Endothelial cell of umbilical vein (primary cell): ENCODE data around the gene TMEM135. TPM values are rescaled to one million over a fixed set of nuclear protein-coding genes. Genes with fewer than 3 reads are reported as not detected.

ENCODE experiments used
- BruUV-seq: library from RNA; stranded (reverse); fragments of 400-500 nt; replicated peaks from 2 replicates; lab custom pipeline; 2021; lab: Mats Ljungman, UMichigan
- CTCF ChIA-PET: fragments of 300-600, 350-600 bp; sonication (Branson Sonifier 250); formaldehyde crosslinking; loops from one replicate; lab custom pipeline; 2021; ENCODE audit warnings: antibody characterized with exemption, inconsistent platforms; lab: Charles Lee
- POLR2A ChIA-PET: fragments of 300-600, 350-600 bp; sonication (Branson Sonifier 250); formaldehyde crosslinking; loops from one replicate; lab custom pipeline; 2021; ENCODE audit warnings: antibody characterized with exemption, inconsistent platforms; lab: Charles Lee
- DNase-seq: peaks from one replicate; pipeline ENCODE4 v3.0.0-alpha.2; 2011; ENCODE audit warnings: low read depth, low spot score
- FAIRE-seq: peaks from 2 replicates; lab custom pipeline; 2011; peaks lifted over from hg19 to GRCh38; lab: Jason Lieb, UNC
- H2AFZ ChIP-seq: 2 replicates; pipeline ENCODE4 v1.6.0; 2012; ENCODE audit warnings: low read depth, low read length, control low read depth, inconsistent platforms
- H3K27ac ChIP-seq: 2 replicates; pipeline ENCODE4 v1.5.1; 2011; ENCODE audit warnings: low read depth, mild to moderate bottlenecking, control low read depth, low read length, moderate library complexity; ENCODE audit not compliant: insufficient read depth
- H3K27me3 ChIP-seq, 2 experiments: 2 replicates each; pipeline versions ENCODE4 v1.6.0 to v1.6.1; 2011; ENCODE audit warnings: low read length in 2 of 2, mixed read lengths in 1 of 2; ENCODE audit not compliant: control insufficient read depth in 2 of 2, insufficient read depth in 2 of 2
- H3K36me3 ChIP-seq, 2 experiments: 2 replicates in 1 of 2; 3 replicates in 1 of 2; pipeline ENCODE4 v1.5.1; 2011; ENCODE audit warnings: low read length in 2 of 2, mild to moderate bottlenecking in 1 of 2, moderate library complexity in 1 of 2; ENCODE audit not compliant: control insufficient read depth in 2 of 2, insufficient read depth in 2 of 2; ENCODE audit errors: extremely low read depth in 1 of 2
- H3K4me1 ChIP-seq: 3 replicates; pipeline ENCODE4 v1.5.1; 2011; ENCODE audit warnings: mild to moderate bottlenecking, low read length; ENCODE audit not compliant: control insufficient read depth, insufficient read depth; ENCODE audit errors: extremely low read depth
- H3K4me2 ChIP-seq: 2 replicates; pipeline ENCODE4 v1.6.1; 2011; ENCODE audit warnings: low read length, control low read depth, mixed read lengths; ENCODE audit not compliant: insufficient read depth
- H3K4me3 ChIP-seq, 3 experiments: fragments of 200-600 bp in 1 of 3; sonication (generic), shearing (Covaris generic) in 1 of 3; replicated peaks in 1 of 3; 2 replicates each; pipeline ENCODE4 v1.5.1; 2011 to 2016; ENCODE audit warnings: control low read depth in 3 of 3, low read length in 3 of 3, mild to moderate bottlenecking in 2 of 3, inconsistent platforms in 1 of 3, low read depth in 1 of 3, moderate library complexity in 1 of 3; ENCODE audit not compliant: insufficient read depth in 1 of 3
- H3K79me2 ChIP-seq: 2 replicates; pipeline ENCODE4 v1.6.0; 2012; ENCODE audit warnings: low read length, inconsistent platforms; ENCODE audit not compliant: control insufficient read depth, insufficient read depth
- H3K9ac ChIP-seq: replicated peaks from 2 replicates; pipeline ENCODE3; 2011; ENCODE audit warnings: low read length, control low read depth; ENCODE audit not compliant: insufficient read depth; ENCODE audit errors: extremely low read depth
- H3K9me1 ChIP-seq: replicated peaks from 3 replicates; pipeline ENCODE4 v1.6.0; 2011; ENCODE audit warnings: mild to moderate bottlenecking, low read length; ENCODE audit not compliant: control insufficient read depth, insufficient read depth; ENCODE audit errors: extremely low read depth
- H3K9me3 ChIP-seq: replicated peaks from 2 replicates; pipeline ENCODE4 v1.5.1; 2012; ENCODE audit warnings: low read length, inconsistent platforms; ENCODE audit not compliant: control insufficient read depth, insufficient read depth
- H4K20me1 ChIP-seq: replicated peaks from 2 replicates; pipeline ENCODE3; 2011; ENCODE audit warnings: mild to moderate bottlenecking, low read length; ENCODE audit not compliant: control insufficient read depth, insufficient read depth; ENCODE audit errors: extremely low read depth
- CTCF ChIP-seq, 2 donors: IDR thresholded peaks; 1 replicate in 1 of 2; 2 replicates in 1 of 2; pipeline ENCODE4 v1.5.1; 2011; ENCODE audit warnings: low read length in 2 of 2, mild to moderate bottlenecking in 2 of 2, moderate library complexity in 2 of 2, control low read depth in 1 of 2, inconsistent platforms in 1 of 2, low read depth in 1 of 2; ENCODE audit not compliant: insufficient read depth in 1 of 2; ENCODE audit errors: extremely low read depth in 1 of 2
- EZH2 ChIP-seq: IDR thresholded peaks from 2 replicates; pipeline ENCODE4 v1.6.1; 2012; ENCODE audit warnings: borderline replicate concordance, low read depth, mild to moderate bottlenecking, moderate library complexity, low read length, inconsistent platforms; ENCODE audit not compliant: severe bottlenecking
- FOS ChIP-seq: IDR thresholded peaks from 2 replicates; pipeline ENCODE4 v1.6.1; 2011; ENCODE audit warnings: mild to moderate bottlenecking, low read length, moderate library complexity, borderline replicate concordance; ENCODE audit not compliant: insufficient read depth
- GATA2 ChIP-seq: IDR thresholded peaks from 2 replicates; pipeline ENCODE4 v1.7.0; 2011; ENCODE audit warnings: low read depth, mild to moderate bottlenecking, moderate library complexity, mixed read lengths, low read length; ENCODE audit not compliant: insufficient read length, insufficient read depth
- JUN ChIP-seq: IDR thresholded peaks from 2 replicates; pipeline ENCODE4 v1.6.1; 2011; ENCODE audit warnings: borderline replicate concordance, low read depth; ENCODE audit not compliant: insufficient read length, insufficient read depth
- MAX ChIP-seq: IDR thresholded peaks from 2 replicates; pipeline ENCODE4 v1.6.1; 2011; ENCODE audit not compliant: insufficient read depth, insufficient read length
- MYC ChIP-seq: IDR thresholded peaks from one replicate; pipeline ENCODE4 v1.6.1; 2011; ENCODE audit warnings: mild to moderate bottlenecking, low read depth, low read length
- POLR2A ChIP-seq: IDR thresholded peaks from 2 replicates; pipeline ENCODE4 v1.6.1; 2012; ENCODE audit warnings: low read depth, mild to moderate bottlenecking, control low read depth, low read length
- POLR2AphosphoS5 ChIP-seq: IDR thresholded peaks from 2 replicates; pipeline ENCODE4 v1.6.1; 2012; ENCODE audit warnings: low read depth, mild to moderate bottlenecking, control low read depth, low read length, moderate library complexity; ENCODE audit not compliant: insufficient read depth
- dilution Hi-C: fragments of 300-500 bp; cut with MboI; formaldehyde crosslinking; loops from one replicate; pipeline ENCODE4 v1.15.0; 2019; ENCODE audit warnings: low sequenced_read_pairs; ENCODE audit not compliant: extremely low pct_ligation_motif_present
- intact Hi-C: fragments of 100-400 bp; cut with micrococcal nuclease; formaldehyde crosslinking; loops from one replicate; pipeline ENCODE4 v1.10.0; 2022
- polyA plus RNA-seq, 4 experiments: library from polyadenylated mRNA; depleted of rRNA in 3 of 4; stranded (reverse) in 3 of 4; unstranded in 1 of 4; fragments of >200 nt; gene quantifications; 2 replicates each; pipeline versions ENCODE4 v1.2.1 to v1.2.3, GENCODE V29; 2011 to 2012; ENCODE audit warnings: missing spikeins in 1 of 4
- total RNA-seq: library from RNA; stranded (reverse); gene quantifications from 2 replicates; pipeline ENCODE4 v1.2.3, GENCODE V29; 2021

The TMEM135 gene
- total and polyA plus RNA-seq, 2 donors (not counting 3 experiments of a cell fraction or from before 2014, with no cell fraction given): 12.3 to 33.2 TPM

- intact Hi-C loops: no loop called here
- FAIRE-seq (no peak), DNase-seq (no peak)
- H3K4me1 ChIP-seq: peaks cover 8% of the 10 kb centered on the region
- no peaks in the 10 kb centered on the region for H3K27me3 ChIP-seq
- H3K79me2 ChIP-seq: no peaks in the 10 kb centered on the region
- H4K20me1 ChIP-seq: no peaks in the 10 kb centered on the region
- ChIA-PET POLR2A (no interaction called here), CTCF (interaction anchor here (2.7 kb wide), 1 partner anchor 291 kb away, joined by 8 read pairs; no protein-coding TSS in a partner anchor)
- no TSS peak for BruUV-seq
- no peak overlapping the region for H3K4me2 ChIP-seq
- no peak overlapping the region for H3K27ac ChIP-seq
- no peak overlapping the region for H3K9ac ChIP-seq
- no peaks in the 10 kb centered on the region for H3K9me1 ChIP-seq
- no peaks in the 10 kb centered on the region for H3K36me3 ChIP-seq
- dilution Hi-C loops: no loop called here
- no peak for TF ChIP-seq POLR2AphosphoS5
- TF ChIP-seq MYC: no peak
- TF ChIP-seq POLR2A: no peak
- TF ChIP-seq FOS: no peak
- no peak for TF ChIP-seq EZH2
- no peak for TF ChIP-seq JUN
- no peak for TF ChIP-seq CTCF (IDR thresholded peaks at IDR 0.05; ENCODE audit: extremely low read depth in 1 of 2, insufficient read depth in 1 of 2, low read depth in 1 of 2, low read length in 2 of 2)
- TF ChIP-seq MAX: no peak
- TF ChIP-seq GATA2: no peak
- no peaks in the 10 kb centered on the region for H3K9me3 ChIP-seq
- no peak overlapping the region for H3K4me3 ChIP-seq
- H2AFZ ChIP-seq: no peak overlapping the region
Observed at GRCh38 chr11:87286338-87286737, 248.6 kb downstream of the TMEM135 start.
